HUES64 (cell line): ENCODE data around the gene SYCN.
"Not testable (repeated sequence)": the region's sequence is repeated elsewhere in the genome, so short reads cannot be mapped to it uniquely, and the experiment has no call there.

Source experiments
- H3K27ac ChIP-seq: 2 replicates; pipeline ENCODE4 v1.7.0; 2013; ENCODE audit warnings: low read depth, low read length, inconsistent platforms
- H3K27me3 ChIP-seq: 2 replicates; pipeline ENCODE4 v1.6.1; 2013; ENCODE audit warnings: mild to moderate bottlenecking, low read length; ENCODE audit not compliant: insufficient read depth
- H3K36me3 ChIP-seq: 2 replicates; pipeline ENCODE4 v1.6.1; 2013; ENCODE audit warnings: mild to moderate bottlenecking, low read length; ENCODE audit not compliant: insufficient read depth
- H3K4me1 ChIP-seq: 2 replicates; pipeline ENCODE4 v1.6.1; 2013; ENCODE audit warnings: mild to moderate bottlenecking, low read length, moderate library complexity; ENCODE audit not compliant: insufficient read depth
- H3K4me3 ChIP-seq: 2 replicates; pipeline ENCODE4 v1.5.1; 2013; ENCODE audit warnings: mild to moderate bottlenecking, low read length, moderate library complexity
- H3K9ac ChIP-seq: 2 replicates; pipeline ENCODE4 v1.6.1; 2013; ENCODE audit warnings: mild to moderate bottlenecking, low read depth, low read length
- H3K9me3 ChIP-seq: 2 replicates; pipeline ENCODE4 v1.6.1; 2013; ENCODE audit warnings: low read depth, low read length; ENCODE audit not compliant: insufficient read depth
- WGBS: fragments of 150-250, 120-280 bp; methylation state at CpG from one replicate; pipeline ENCODE4 v1.1.7; 2013; ENCODE audit warnings: missing lambda C conversion rate; 5-methylcytosine and 5-hydroxymethylcytosine counted together

SYCN gene

GRCh38 chr19:39244410-39245100 lies 40.5 kb upstream of the SYCN start, which contains the start of gene IFNL3:
TSS of gene IFNL3 (minus strand) at chr19:39245006. CDS start at chr19:39244967, 39 bp downstream.
- H3K36me3 ChIP-seq, H3K9ac ChIP-seq, H3K9me3 ChIP-seq, H3K4me1 ChIP-seq, H3K27ac ChIP-seq, H3K4me3 ChIP-seq: not testable (repeated sequence)
- H3K27me3 ChIP-seq: peaks cover 42% of the 10 kb centered on the region
- WGBS: 82% methylated on average over 9 of the region's 12 CpGs

GRCh38 chr19:39243741-39244140 lies 39.7 kb upstream of the SYCN start:
- 90% methylated on average over 12 of the region's 13 CpGs for WGBS
- H3K27me3 ChIP-seq: peaks cover 40% of the 10 kb centered on the region

GRCh38 chr19:39240421-39240820 lies 36.4 kb upstream of the SYCN start:
- no peak overlapping the region for H3K9ac ChIP-seq
- no peak overlapping the region for H3K27ac ChIP-seq
- peaks cover 24% of the 10 kb centered on the region for H3K27me3 ChIP-seq
- H3K4me3 ChIP-seq: no peak overlapping the region
- WGBS: 89% methylated on average over 7 of the region's 7 CpGs
- no peaks in the 10 kb centered on the region for H3K4me1 ChIP-seq
- H3K9me3 ChIP-seq: no peaks in the 10 kb centered on the region
- no peaks in the 10 kb centered on the region for H3K36me3 ChIP-seq

More at GRCh38 chr19:39243741-39244140, 39.7 kb upstream of the SYCN start:
- H3K9ac ChIP-seq, H3K4me1 ChIP-seq, H3K27ac ChIP-seq, H3K9me3 ChIP-seq, H3K36me3 ChIP-seq, H3K4me3 ChIP-seq: not testable (repeated sequence)

- peaks cover 24% of the 10 kb centered on the region for H3K27me3 ChIP-seq
- no peak overlapping the region for H3K27ac ChIP-seq
- no peaks in the 10 kb centered on the region for H3K4me1 ChIP-seq
- no peaks in the 10 kb centered on the region for H3K9me3 ChIP-seq
- H3K4me3 ChIP-seq: no peak overlapping the region
- 84% methylated on average over 6 of the region's 6 CpGs for WGBS
- H3K9ac ChIP-seq: no peak overlapping the region
- H3K36me3 ChIP-seq: no peaks in the 10 kb centered on the region
Observed at GRCh38 chr19:39238944-39239343, 34.9 kb upstream of the SYCN start.

GRCh38 chr19:39238209-39238608 lies 34.1 kb upstream of the SYCN start:
- Histone ChIP-seq H3K27me3 (peaks cover 24% of the 10 kb centered on the region), H3K9ac (no peak overlapping the region), H3K9me3 (no peaks in the 10 kb centered on the region), H3K27ac (no peak overlapping the region), H3K4me3 (no peak overlapping the region), H3K4me1 (no peaks in the 10 kb centered on the region), H3K36me3 (no peaks in the 10 kb centered on the region)
- 87% methylated on average over 5 of the region's 6 CpGs for WGBS

GRCh38 chr19:39237200-39238184 lies 33.4 kb upstream of the SYCN start:
- no peak overlapping the region for H3K4me3 ChIP-seq
- H3K36me3 ChIP-seq: no peaks in the 10 kb centered on the region
- no peak overlapping the region for H3K27ac ChIP-seq
- 56% methylated on average over 22 of the region's 22 CpGs for whole genome bisulfite sequencing
- peaks cover 24% of the 10 kb centered on the region for H3K27me3 ChIP-seq
- H3K4me1 ChIP-seq: no peaks in the 10 kb centered on the region
- no peaks in the 10 kb centered on the region for H3K9me3 ChIP-seq
- H3K9ac ChIP-seq: no peak overlapping the region

- peaks cover 24% of the 10 kb centered on the region for H3K27me3 ChIP-seq
- H3K4me3 ChIP-seq: no peak overlapping the region
- H3K9me3 ChIP-seq: no peaks in the 10 kb centered on the region
- 83% methylated on average over 12 of the region's 12 CpGs for WGBS
- H3K27ac ChIP-seq: no peak overlapping the region
- no peaks in the 10 kb centered on the region for H3K4me1 ChIP-seq
- H3K36me3 ChIP-seq: no peaks in the 10 kb centered on the region
- H3K9ac ChIP-seq: no peak overlapping the region
Observed at GRCh38 chr19:39236527-39236926, 32.5 kb upstream of the SYCN start.

- Histone ChIP-seq H3K9ac (no peak overlapping the region), H3K27ac (no peak overlapping the region), H3K9me3 (no peaks in the 10 kb centered on the region), H3K36me3 (no peaks in the 10 kb centered on the region), H3K27me3 (peaks cover 4% of the 10 kb centered on the region), H3K4me1 (no peaks in the 10 kb centered on the region), H3K4me3 (no peak overlapping the region)
- 87% methylated on average over 5 of the region's 5 CpGs for WGBS
Observed at GRCh38 chr19:39232708-39233107, 28.6 kb upstream of the SYCN start.

- peaks cover 6% of the 10 kb centered on the region; the same call in 1 of the 2 replicates for H3K27me3 ChIP-seq
- no peak overlapping the region for H3K4me3 ChIP-seq
- H3K27ac ChIP-seq: no peak overlapping the region
- WGBS: 76% methylated on average over 1 of the region's 2 CpGs
- H3K4me1 ChIP-seq: no peaks in the 10 kb centered on the region
- no peaks in the 10 kb centered on the region for H3K36me3 ChIP-seq
- H3K9ac ChIP-seq: no peak overlapping the region
- no peaks in the 10 kb centered on the region for H3K9me3 ChIP-seq
Observed at GRCh38 chr19:39230096-39230764, 26.2 kb upstream of the SYCN start.

GRCh38 chr19:39224910-39225309 lies 20.8 kb upstream of the SYCN start:
- Histone ChIP-seq H3K9me3 (no peaks in the 10 kb centered on the region), H3K4me1 (no peaks in the 10 kb centered on the region), H3K27ac (no peak overlapping the region), H3K9ac (no peak overlapping the region), H3K27me3 (peaks cover 18% of the 10 kb centered on the region; the same call in 1 of the 2 replicates), H3K36me3 (no peaks in the 10 kb centered on the region), H3K4me3 (no peak overlapping the region)
- 24% methylated on average over 3 of the region's 3 CpGs for WGBS
